CD4-positive, alpha-beta T cell treated with Interleukin-17A for 4 hours (primary cell): ENCODE measurements around the gene KRTAP4-11.
"Not testable (repeated sequence)": the region's sequence is repeated elsewhere in the genome, so short reads cannot be mapped to it uniquely, and the experiment has no call there.

Experiments
- DNase-seq: peaks from one replicate; pipeline ENCODE4 v3.0.0-alpha.2; 2020; ENCODE audit warnings: mixed read lengths

KRTAP4-11 gene

GRCh38 chr17:41083427-41083826, 34.7 kb downstream of the KRTAP4-11 start:
- DNase-seq, result not testable (repeated sequence)

GRCh38 chr17:41082626-41083025, 35.5 kb downstream of the KRTAP4-11 start:
- DNase-seq, result no peak

- no peak for DNase-seq
Measured at GRCh38 chr17:41076788-41077187, 41.4 kb downstream of the KRTAP4-11 start.

- DNase-seq, result no peak
Measured at GRCh38 chr17:41073676-41074075, 44.5 kb downstream of the KRTAP4-11 start.

GRCh38 chr17:41071606-41072360, 46.4 kb downstream of the KRTAP4-11 start:
- no peak for DNase-seq

GRCh38 chr17:41069031-41069430, 49.1 kb downstream of the KRTAP4-11 start:
- DNase-seq, result no peak

GRCh38 chr17:41067281-41067680, 50.9 kb downstream of the KRTAP4-11 start:
- no peak for DNase-seq
